Measurements from ENCODE around the gene SNRNP48. TPM values are rescaled to one million over a fixed set of nuclear protein-coding genes. Genes with fewer than 3 reads are reported as not detected.

Gene SNRNP48
- total RNA-seq, 1 experiment from 2014 or later = 17.6 TPM

DNA sequence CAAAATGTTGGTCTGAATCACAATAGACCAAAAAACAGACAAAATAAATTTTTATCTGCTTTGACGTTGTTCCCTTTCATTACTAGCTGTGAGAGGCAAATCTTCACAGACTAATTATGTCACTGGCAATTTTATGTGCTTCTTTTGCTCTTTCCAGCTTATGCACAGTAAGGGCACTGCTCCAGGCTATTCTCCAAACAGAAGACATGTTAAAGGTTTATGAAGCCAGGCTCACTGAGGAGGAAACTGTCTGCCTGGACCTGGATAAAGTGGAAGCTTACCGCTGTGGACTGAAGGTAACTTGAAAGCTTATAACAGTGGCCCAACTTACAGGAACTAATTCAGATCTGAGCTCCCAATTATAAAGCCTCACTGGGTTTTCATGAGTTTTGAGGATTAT, 15.5 kb upstream of the SNRNP48 start (continued):
- TF ChIP-seq, protein P1, sequence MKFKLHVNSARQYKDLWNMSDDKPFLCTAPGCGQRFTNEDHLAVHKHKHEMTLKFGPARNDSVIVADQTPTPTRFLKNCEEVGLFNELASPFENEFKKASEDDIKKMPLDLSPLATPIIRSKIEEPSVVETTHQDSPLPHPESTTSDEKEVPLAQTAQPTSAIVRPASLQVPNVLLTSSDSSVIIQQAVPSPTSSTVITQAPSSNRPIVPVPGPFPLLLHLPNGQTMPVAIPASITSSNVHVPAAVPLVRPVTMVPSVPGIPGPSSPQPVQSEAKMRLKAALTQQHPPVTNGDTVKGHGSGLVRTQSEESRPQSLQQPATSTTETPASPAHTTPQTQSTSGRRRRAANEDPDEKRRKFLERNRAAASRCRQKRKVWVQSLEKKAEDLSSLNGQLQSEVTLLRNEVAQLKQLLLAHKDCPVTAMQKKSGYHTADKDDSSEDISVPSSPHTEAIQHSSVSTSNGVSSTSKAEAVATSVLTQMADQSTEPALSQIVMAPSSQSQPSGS (CRISPR knock-in tag; IDR thresholded peaks at IDR 0.05; ENCODE audit: borderline replicate concordance, low read depth) = no peak
- TF ChIP-seq NR3C1 (CRISPR knock-in tag; conservative IDR thresholded peaks at IDR 0.05; ENCODE audit: low read depth) = no peak

DNA sequence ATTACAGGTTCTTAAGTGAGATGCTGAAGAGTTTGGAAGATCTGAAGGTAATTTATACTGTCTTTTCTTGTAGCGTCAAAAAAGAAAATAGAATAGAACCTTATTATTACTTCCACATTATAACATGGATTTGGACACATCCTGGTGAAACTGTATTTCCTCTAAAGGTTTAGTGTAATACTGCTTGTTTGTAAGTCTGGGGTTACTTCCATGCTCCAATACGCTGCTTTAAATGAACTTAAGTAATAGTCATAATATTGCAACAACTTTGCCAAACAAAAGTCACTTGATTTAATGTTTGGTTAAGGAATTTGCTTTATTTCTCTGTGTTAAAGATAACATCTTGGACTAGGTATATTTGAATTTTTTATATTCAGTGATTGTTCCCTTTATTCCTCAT, 11.5 kb upstream of the SNRNP48 start:
- no peaks in the 10 kb centered on the region for H3K9me3 Mint-ChIP-seq
- no peaks in the 10 kb centered on the region for H3K4me1 Mint-ChIP-seq
- CTCF ChIA-PET = no interaction called here
- H3K27ac Mint-ChIP-seq = no peak overlapping the region
- H3K27me3 Mint-ChIP-seq (ENCODE audit: low read depth) = no peaks in the 10 kb centered on the region
- POLR2A ChIA-PET = no interaction called here
- H3K4me3 Mint-ChIP-seq = no peak overlapping the region
- DNase-seq (ENCODE audit: low spot score) (no peak), ATAC-seq (no peak)
- TF ChIP-seq CREM (CRISPR knock-in tag; IDR thresholded peaks at IDR 0.05) (no peak), HMGA2 (CRISPR knock-in tag; IDR thresholded peaks at IDR 0.05) (no peak), TEAD1 (CRISPR knock-in tag; IDR thresholded peaks at IDR 0.05) (no peak), PRRX2 (CRISPR knock-in tag; IDR thresholded peaks at IDR 0.05) (no peak), ZNF317 (CRISPR knock-in tag; IDR thresholded peaks at IDR 0.05; ENCODE audit: borderline replicate concordance, low read depth) (no peak), JUN (CRISPR knock-in tag; IDR thresholded peaks at IDR 0.05) (no peak)
- TF ChIP-seq, protein P2, sequence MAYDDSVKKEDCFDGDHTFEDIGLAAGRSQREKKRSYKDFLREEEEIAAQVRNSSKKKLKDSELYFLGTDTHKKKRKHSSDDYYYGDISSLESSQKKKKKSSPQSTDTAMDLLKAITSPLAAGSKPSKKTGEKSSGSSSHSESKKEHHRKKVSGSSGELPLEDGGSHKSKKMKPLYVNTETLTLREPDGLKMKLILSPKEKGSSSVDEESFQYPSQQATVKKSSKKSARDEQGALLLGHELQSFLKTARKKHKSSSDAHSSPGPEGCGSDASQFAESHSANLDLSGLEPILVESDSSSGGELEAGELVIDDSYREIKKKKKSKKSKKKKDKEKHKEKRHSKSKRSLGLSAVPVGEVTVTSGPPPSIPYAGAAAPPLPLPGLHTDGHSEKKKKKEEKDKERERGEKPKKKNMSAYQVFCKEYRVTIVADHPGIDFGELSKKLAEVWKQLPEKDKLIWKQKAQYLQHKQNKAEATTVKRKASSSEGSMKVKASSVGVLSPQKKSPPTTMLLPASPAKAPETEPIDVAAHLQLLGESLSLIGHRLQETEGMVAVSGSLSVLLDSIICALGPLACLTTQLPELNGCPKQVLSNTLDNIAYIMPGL (CRISPR knock-in tag; IDR thresholded peaks at IDR 0.05) = no peak
- TF ChIP-seq, protein P3, sequence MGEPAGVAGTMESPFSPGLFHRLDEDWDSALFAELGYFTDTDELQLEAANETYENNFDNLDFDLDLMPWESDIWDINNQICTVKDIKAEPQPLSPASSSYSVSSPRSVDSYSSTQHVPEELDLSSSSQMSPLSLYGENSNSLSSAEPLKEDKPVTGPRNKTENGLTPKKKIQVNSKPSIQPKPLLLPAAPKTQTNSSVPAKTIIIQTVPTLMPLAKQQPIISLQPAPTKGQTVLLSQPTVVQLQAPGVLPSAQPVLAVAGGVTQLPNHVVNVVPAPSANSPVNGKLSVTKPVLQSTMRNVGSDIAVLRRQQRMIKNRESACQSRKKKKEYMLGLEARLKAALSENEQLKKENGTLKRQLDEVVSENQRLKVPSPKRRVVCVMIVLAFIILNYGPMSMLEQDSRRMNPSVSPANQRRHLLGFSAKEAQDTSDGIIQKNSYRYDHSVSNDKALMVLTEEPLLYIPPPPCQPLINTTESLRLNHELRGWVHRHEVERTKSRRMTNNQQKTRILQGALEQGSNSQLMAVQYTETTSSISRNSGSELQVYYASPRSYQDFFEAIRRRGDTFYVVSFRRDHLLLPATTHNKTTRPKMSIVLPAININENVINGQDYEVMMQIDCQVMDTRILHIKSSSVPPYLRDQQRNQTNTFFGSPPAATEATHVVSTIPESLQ (CRISPR knock-in tag; IDR thresholded peaks at IDR 0.05) = no peak
- peaks cover 48% of the 10 kb centered on the region for H3K36me3 Mint-ChIP-seq

DNA sequence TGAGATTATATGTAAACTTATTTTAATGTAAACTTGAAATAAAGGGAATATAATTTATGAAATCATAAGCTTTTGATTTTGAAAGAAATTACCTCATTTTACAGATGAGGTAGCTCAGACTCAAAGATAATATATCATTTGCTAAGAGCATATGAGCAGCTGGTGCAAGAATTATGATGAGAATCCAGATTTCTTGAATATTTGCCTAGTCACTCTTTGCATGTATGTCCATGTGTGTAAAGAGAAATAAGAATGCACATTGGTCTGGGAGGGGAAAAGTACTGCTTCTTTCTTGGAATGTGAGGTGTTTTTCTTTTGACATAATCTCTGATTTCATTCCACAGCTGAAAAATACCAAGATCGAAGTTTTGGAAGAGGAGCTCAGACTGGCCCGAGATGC, 11.1 kb upstream of the SNRNP48 start:
- H3K4me3 Mint-ChIP-seq = no peak overlapping the region
- DNase-seq (ENCODE audit: low spot score) = no peak
- H3K9me3 Mint-ChIP-seq = no peaks in the 10 kb centered on the region
- H3K4me1 Mint-ChIP-seq = no peaks in the 10 kb centered on the region
- no peaks in the 10 kb centered on the region for H3K27me3 Mint-ChIP-seq (ENCODE audit: low read depth)
- ChIA-PET CTCF (no interaction called here), POLR2A (no interaction called here)
- no peak for ATAC-seq
- H3K27ac Mint-ChIP-seq = no peak overlapping the region
- H3K36me3 Mint-ChIP-seq = peaks cover 50% of the 10 kb centered on the region
- no peak for TF ChIP-seq CREB1 (CRISPR knock-in tag; IDR thresholded peaks at IDR 0.05)
- TF ChIP-seq, protein P4, sequence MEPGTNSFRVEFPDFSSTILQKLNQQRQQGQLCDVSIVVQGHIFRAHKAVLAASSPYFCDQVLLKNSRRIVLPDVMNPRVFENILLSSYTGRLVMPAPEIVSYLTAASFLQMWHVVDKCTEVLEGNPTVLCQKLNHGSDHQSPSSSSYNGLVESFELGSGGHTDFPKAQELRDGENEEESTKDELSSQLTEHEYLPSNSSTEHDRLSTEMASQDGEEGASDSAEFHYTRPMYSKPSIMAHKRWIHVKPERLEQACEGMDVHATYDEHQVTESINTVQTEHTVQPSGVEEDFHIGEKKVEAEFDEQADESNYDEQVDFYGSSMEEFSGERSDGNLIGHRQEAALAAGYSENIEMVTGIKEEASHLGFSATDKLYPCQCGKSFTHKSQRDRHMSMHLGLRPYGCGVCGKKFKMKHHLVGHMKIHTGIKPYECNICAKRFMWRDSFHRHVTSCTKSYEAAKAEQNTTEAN (CRISPR knock-in tag; IDR thresholded peaks at IDR 0.05) = no peak
- TF ChIP-seq ESRRA (CRISPR knock-in tag; IDR thresholded peaks at IDR 0.05; ENCODE audit: borderline replicate concordance) = no peak
- TF ChIP-seq IRF1 (CRISPR knock-in tag; IDR thresholded peaks at IDR 0.05) = no peak
- no peak for TF ChIP-seq ATF3 (CRISPR knock-in tag; conservative IDR thresholded peaks at IDR 0.05)
- TF ChIP-seq, protein P5, sequence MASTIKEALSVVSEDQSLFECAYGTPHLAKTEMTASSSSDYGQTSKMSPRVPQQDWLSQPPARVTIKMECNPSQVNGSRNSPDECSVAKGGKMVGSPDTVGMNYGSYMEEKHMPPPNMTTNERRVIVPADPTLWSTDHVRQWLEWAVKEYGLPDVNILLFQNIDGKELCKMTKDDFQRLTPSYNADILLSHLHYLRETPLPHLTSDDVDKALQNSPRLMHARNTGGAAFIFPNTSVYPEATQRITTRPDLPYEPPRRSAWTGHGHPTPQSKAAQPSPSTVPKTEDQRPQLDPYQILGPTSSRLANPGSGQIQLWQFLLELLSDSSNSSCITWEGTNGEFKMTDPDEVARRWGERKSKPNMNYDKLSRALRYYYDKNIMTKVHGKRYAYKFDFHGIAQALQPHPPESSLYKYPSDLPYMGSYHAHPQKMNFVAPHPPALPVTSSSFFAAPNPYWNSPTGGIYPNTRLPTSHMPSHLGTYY (CRISPR knock-in tag; IDR thresholded peaks at IDR 0.05) = no peak
- no peak for TF ChIP-seq RELA (CRISPR knock-in tag; IDR thresholded peaks at IDR 0.05; ENCODE audit: borderline replicate concordance)
- no peak for TF ChIP-seq NR1H2 (CRISPR knock-in tag; IDR thresholded peaks at IDR 0.05)
- no peak for TF ChIP-seq MAX (CRISPR knock-in tag; IDR thresholded peaks at IDR 0.05)
- TF ChIP-seq PRDM15 (CRISPR knock-in tag; IDR thresholded peaks at IDR 0.05) = no peak
- TF ChIP-seq ZNF138 (CRISPR knock-in tag; conservative IDR thresholded peaks at IDR 0.05) = no peak
